ENCODE data around the gene HERC3. TPM values are rescaled to one million over a fixed set of nuclear protein-coding genes. Genes with fewer than 3 reads are reported as not detected.

Gene HERC3
- total and polyA plus RNA-seq, 8 donors: 4.4 to 58.0 (median 34.2) TPM

DNA sequence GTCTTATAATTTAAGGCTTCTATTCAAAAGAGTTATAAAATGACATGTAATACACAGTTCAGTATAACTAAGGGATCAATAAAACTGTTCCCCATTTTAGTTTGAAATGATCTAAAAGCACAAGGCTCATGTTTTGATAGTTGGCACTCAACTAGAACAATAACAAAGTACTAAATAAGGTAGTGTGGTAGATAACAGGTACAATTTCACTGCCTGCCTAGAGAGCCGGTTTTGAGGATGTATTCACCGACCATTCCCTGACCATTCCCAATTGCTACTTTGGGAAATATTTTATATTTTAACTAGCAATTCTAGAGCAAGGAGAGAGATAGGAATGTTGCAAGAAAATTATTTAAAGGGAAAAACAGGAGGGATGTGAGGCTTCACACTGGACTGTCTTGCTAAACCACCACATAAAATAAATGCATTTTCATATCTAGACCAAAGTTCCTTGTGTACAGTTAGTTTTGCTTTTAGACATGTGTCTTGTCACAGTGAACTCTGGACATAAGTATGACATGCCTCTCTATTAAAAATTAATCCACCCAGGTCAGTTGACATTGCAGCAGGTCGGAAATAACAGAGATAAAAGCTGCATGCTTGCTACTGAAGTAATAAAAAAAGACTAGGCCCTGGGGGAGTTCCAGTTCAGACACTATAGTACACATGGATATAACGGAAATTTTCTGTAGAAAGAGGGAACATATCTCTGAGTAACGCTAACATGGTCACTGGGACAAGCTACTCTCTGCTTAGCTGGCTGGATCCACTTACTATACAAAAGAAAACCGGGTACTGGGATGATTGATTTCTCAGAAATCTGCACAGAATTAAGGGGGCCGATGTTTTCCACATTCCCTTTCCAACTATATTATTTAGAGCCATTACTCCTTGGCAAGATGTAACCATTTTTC, 161.6 kb downstream of the HERC3 start:
- intact Hi-C loops (cut with DNase I; ENCODE audit: low total_unique reads): no loop called here
- Histone ChIP-seq H3K36me3 (peaks cover 21 to 52% (median 47%) of the 10 kb centered on the region in 4 donors), H3K27ac (no peak overlapping the region), H3K4me3 (no peak overlapping the region), H3K9me3 (no peaks in the 10 kb centered on the region), H3K27me3 (no peaks in the 10 kb centered on the region), H3K4me1 (peaks cover 12 to 65% (median 39%) of the 10 kb centered on the region in 4 donors)
- WGBS, 5 donors: 45 to 56% (median 53%) methylated on average over 7 of the region's 7 CpGs
- TF ChIP-seq, protein P1, sequence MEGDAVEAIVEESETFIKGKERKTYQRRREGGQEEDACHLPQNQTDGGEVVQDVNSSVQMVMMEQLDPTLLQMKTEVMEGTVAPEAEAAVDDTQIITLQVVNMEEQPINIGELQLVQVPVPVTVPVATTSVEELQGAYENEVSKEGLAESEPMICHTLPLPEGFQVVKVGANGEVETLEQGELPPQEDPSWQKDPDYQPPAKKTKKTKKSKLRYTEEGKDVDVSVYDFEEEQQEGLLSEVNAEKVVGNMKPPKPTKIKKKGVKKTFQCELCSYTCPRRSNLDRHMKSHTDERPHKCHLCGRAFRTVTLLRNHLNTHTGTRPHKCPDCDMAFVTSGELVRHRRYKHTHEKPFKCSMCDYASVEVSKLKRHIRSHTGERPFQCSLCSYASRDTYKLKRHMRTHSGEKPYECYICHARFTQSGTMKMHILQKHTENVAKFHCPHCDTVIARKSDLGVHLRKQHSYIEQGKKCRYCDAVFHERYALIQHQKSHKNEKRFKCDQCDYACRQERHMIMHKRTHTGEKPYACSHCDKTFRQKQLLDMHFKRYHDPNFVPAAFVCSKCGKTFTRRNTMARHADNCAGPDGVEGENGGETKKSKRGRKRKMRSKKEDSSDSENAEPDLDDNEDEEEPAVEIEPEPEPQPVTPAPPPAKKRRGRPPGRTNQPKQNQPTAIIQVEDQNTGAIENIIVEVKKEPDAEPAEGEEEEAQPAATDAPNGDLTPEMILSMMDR (IDR thresholded peaks at IDR 0.05): no peak
- TF ChIP-seq POLR2A (IDR thresholded peaks at IDR 0.05): no peak
- peak in 1 of 2 donors; percentile 41 for DNase-seq

GRCh38 chr4:88754796-88755195, 162.5 kb downstream of the HERC3 start:
- intact Hi-C loops (cut with DNase I; ENCODE audit: low total_unique reads): no loop called here
- no peak for DNase-seq
- H3K36me3 ChIP-seq: peaks cover 13 to 44% (median 38%) of the 10 kb centered on the region in 4 donors
- no peaks in the 10 kb centered on the region for H3K9me3 ChIP-seq
- no peak overlapping the region for H3K4me3 ChIP-seq
- H3K27ac ChIP-seq: no peak overlapping the region
- WGBS, 5 donors: 77 to 92% (median 84%) methylated on average over 3 of the region's 3 CpGs
- H3K4me1 ChIP-seq: peaks cover 13 to 74% (median 46%) of the 10 kb centered on the region in 4 donors
- TF ChIP-seq, protein P1 (IDR thresholded peaks at IDR 0.05): no peak
- TF ChIP-seq POLR2AphosphoS5 (IDR thresholded peaks at IDR 0.05) (no peak), POLR2A (IDR thresholded peaks at IDR 0.05) (no peak), EP300 (IDR thresholded peaks at IDR 0.05) (no peak)
- H3K27me3 ChIP-seq: no peaks in the 10 kb centered on the region

DNA sequence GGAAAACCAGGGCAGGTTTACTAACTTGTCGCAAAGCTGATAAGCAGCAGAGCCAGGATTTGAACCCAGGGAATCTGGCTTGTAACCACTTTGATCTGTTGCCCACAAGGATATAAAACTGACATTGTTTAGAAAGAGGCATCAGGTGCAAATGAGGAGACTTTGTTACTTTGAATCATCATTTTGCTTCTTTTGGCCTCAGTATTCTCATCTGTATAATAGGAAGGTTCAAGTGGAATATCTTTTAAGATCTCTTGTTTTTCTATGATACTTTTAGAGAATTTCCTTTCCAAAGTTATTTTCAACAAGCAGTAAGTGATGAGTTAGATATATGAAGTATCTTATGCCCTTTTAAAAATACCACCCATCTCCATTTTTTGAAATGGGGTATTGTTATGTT, 163.2 kb downstream of the HERC3 start:
- Histone ChIP-seq H3K27ac (no peak overlapping the region), H3K9me3 (no peaks in the 10 kb centered on the region), H3K36me3 (peaks cover 6 to 37% (median 31%) of the 10 kb centered on the region in 4 donors), H3K4me1 (peaks cover 13 to 76% (median 46%) of the 10 kb centered on the region in 4 donors), H3K27me3 (no peaks in the 10 kb centered on the region), H3K4me3 (no peak overlapping the region)
- WGBS, 5 donors: 69 to 90% (median 82%) methylated on average over 1 of the region's 1 CpG
- no peak for DNase-seq
- TF ChIP-seq, protein P1 (IDR thresholded peaks at IDR 0.05): no peak
- TF ChIP-seq EP300 (IDR thresholded peaks at IDR 0.05) (no peak), POLR2A (IDR thresholded peaks at IDR 0.05) (no peak), POLR2AphosphoS5 (IDR thresholded peaks at IDR 0.05) (no peak)
- intact Hi-C loops (cut with DNase I; ENCODE audit: low total_unique reads): no loop called here

DNA sequence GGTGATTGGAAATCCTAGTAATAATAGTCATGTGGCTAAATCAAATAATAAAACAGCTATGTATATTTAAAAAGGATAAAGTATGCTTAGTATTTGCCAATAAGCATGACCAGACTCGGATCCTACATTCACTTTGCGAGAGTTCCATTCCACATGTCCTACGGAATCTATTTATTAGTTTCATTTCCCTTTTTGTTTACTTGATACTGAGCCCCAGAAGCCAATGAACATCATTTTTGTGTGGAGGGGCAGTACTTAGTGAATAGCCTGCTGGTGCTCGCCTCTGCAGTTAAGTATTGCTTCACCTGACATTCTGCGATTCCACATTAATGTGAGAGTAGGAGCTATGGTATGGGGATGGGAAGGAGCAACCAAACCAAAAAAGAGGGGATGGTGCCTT, 163.9 kb downstream of the HERC3 start:
- 76 to 79% (median 76%) methylated on average over 5 of the region's 5 CpGs for WGBS, 5 donors
- Histone ChIP-seq H3K4me3 (no peak overlapping the region), H3K4me1 (peaks cover 13 to 76% (median 46%) of the 10 kb centered on the region in 4 donors), H3K36me3 (peaks cover 0 to 30% (median 25%) of the 10 kb centered on the region in 4 donors), H3K9me3 (no peaks in the 10 kb centered on the region), H3K27ac (no peak overlapping the region), H3K27me3 (no peaks in the 10 kb centered on the region)
- TF ChIP-seq, protein P1 (IDR thresholded peaks at IDR 0.05): no peak
- TF ChIP-seq POLR2AphosphoS5 (IDR thresholded peaks at IDR 0.05) (no peak), EP300 (IDR thresholded peaks at IDR 0.05) (no peak), POLR2A (IDR thresholded peaks at IDR 0.05) (no peak)
- no peak for DNase-seq
- intact Hi-C loops (cut with DNase I; ENCODE audit: low total_unique reads): no loop called here
